B cell (primary cell): ENCODE measurements around the gene MRPS2. TPM values are rescaled to one million over a fixed set of nuclear protein-coding genes. Genes with fewer than 3 reads are reported as not detected.
"Not testable (repeated sequence)": the region's sequence is repeated elsewhere in the genome, so short reads cannot be mapped to it uniquely, and the experiment has no call there.

Source experiments
- ATAC-seq: fragments of 200-7000 bp; cut with Tn5 transposase; one replicate; pipeline ENCODE4 v1.10.0; 2021; ENCODE audit warnings: low read depth, mild to moderate bottlenecking, moderate number of reproducible peaks, moderate library complexity
- CTCF ChIA-PET: fragments of 350-600 bp; sonication (Branson Sonifier 250); formaldehyde crosslinking; loops from one replicate; lab custom pipeline; 2021; ENCODE audit warnings: antibody characterized with exemption, inconsistent platforms; lab: Charles Lee
- POLR2A ChIA-PET: fragments of 350-600 bp; sonication (Branson Sonifier 250); formaldehyde crosslinking; loops from one replicate; lab custom pipeline; 2021; ENCODE audit warnings: antibody characterized with exemption; lab: Charles Lee
- DNase-seq: peaks from one replicate; pipeline ENCODE4 v3.0.0; 2013
- H2AFZ ChIP-seq: 2 replicates; pipeline ENCODE4 v1.6.1; 2012; ENCODE audit warnings: mild to moderate bottlenecking, low read depth, low read length; ENCODE audit not compliant: insufficient read depth, poor library complexity, severe bottlenecking
- H3K27ac ChIP-seq, 2 donors: 1 replicate in 1 of 2; 2 replicates in 1 of 2; pipeline ENCODE4 v1.5.1; 2012 to 2013; ENCODE audit warnings: low read length in 2 of 2, mild to moderate bottlenecking in 2 of 2, moderate library complexity in 1 of 2
- H3K27me3 ChIP-seq, 4 experiments: fragments of 200-600 bp in 1 of 4; sonication (generic) in 1 of 4; replicated peaks in 1 of 4; 1 replicate in 2 of 4; 2 replicates in 2 of 4; pipeline versions ENCODE4 v1.6.1 to v1.7.0; 2013 to 2016; ENCODE audit warnings: low read length in 3 of 4, mild to moderate bottlenecking in 2 of 4, mixed read lengths in 1 of 4, moderate library complexity in 1 of 4; ENCODE audit not compliant: insufficient read depth in 4 of 4, control insufficient read depth in 3 of 4; ENCODE audit errors: control extremely low read depth in 1 of 4
- H3K36me3 ChIP-seq, 2 experiments: replicated peaks in 1 of 2; 1 replicate in 1 of 2; 2 replicates in 1 of 2; pipeline versions ENCODE4 v1.6.1 to v1.7.1; 2013; ENCODE audit warnings: low read length in 1 of 2; ENCODE audit not compliant: insufficient read depth in 2 of 2, control insufficient read depth in 1 of 2; ENCODE audit errors: control extremely low read depth in 1 of 2, extremely low read depth in 1 of 2
- H3K4me1 ChIP-seq, 2 donors: fragments of 200-600 bp in 1 of 2; sonication (generic) in 1 of 2; 1 replicate in 1 of 2; 2 replicates in 1 of 2; pipeline versions ENCODE4 v1.5.1 to v1.6.1; 2013 to 2017; ENCODE audit warnings: low read length in 2 of 2; ENCODE audit not compliant: control insufficient read depth in 2 of 2, insufficient read depth in 2 of 2
- H3K4me2 ChIP-seq: replicated peaks from 2 replicates; pipeline ENCODE3; 2012; ENCODE audit warnings: mild to moderate bottlenecking, low read depth, low read length; ENCODE audit not compliant: poor library complexity, severe bottlenecking
- H3K4me3 ChIP-seq, 5 experiments: fragments of 200-600 bp in 1 of 5; sonication (generic) in 1 of 5; 1 replicate in 3 of 5; 2 replicates in 2 of 5; pipeline versions ENCODE4 v1.5.1 to v1.7.0; 2011 to 2016; ENCODE audit warnings: low read length in 4 of 5, mild to moderate bottlenecking in 4 of 5, low read depth in 2 of 5, control low read depth in 1 of 5, moderate library complexity in 1 of 5; ENCODE audit not compliant: insufficient read depth in 1 of 5; ENCODE audit errors: control extremely low read depth in 1 of 5, extremely low read depth in 1 of 5
- H3K79me2 ChIP-seq: fragments of 200-600 bp; sonication (generic); one replicate; pipeline ENCODE4 v1.6.0; 2016; ENCODE audit warnings: low read length; ENCODE audit not compliant: control insufficient read depth, insufficient read depth
- H3K9ac ChIP-seq: fragments of 200-600 bp; sonication (generic); 2 replicates; pipeline ENCODE4 v1.6.1; 2017; ENCODE audit warnings: mild to moderate bottlenecking, low read length, moderate library complexity
- H3K9me3 ChIP-seq, 3 donors: one replicate each; pipeline versions ENCODE4 v1.6.1 to v1.7.1; 2013; ENCODE audit warnings: low read length in 2 of 3; ENCODE audit not compliant: control insufficient read depth in 2 of 3, insufficient read depth in 1 of 3; ENCODE audit errors: control extremely low read depth in 1 of 3
- H4K20me1 ChIP-seq: 2 replicates; pipeline ENCODE4 v1.6.0; 2012; ENCODE audit warnings: mild to moderate bottlenecking, low read length; ENCODE audit not compliant: insufficient read depth, control insufficient read depth, poor library complexity, severe bottlenecking
- H3K27ac Mint-ChIP-seq: one replicate; pipeline ENCODE4 v1.8.0; 2021; ENCODE audit warnings: mixed read lengths
- H3K27me3 Mint-ChIP-seq: one replicate; pipeline ENCODE4 v1.8.0; 2021; ENCODE audit warnings: mixed read lengths
- H3K4me1 Mint-ChIP-seq: one replicate; pipeline ENCODE4 v1.8.0; 2021; ENCODE audit warnings: mixed read lengths
- H3K4me3 Mint-ChIP-seq: one replicate; pipeline ENCODE4 v1.8.0; 2021; ENCODE audit warnings: mixed read lengths
- H3K9me3 Mint-ChIP-seq: one replicate; pipeline ENCODE4 v1.8.0; 2022; ENCODE audit warnings: mixed read lengths; ENCODE audit not compliant: insufficient read depth
- EZH2 ChIP-seq: IDR thresholded peaks from 2 replicates; pipeline ENCODE4 v1.6.1; 2012; ENCODE audit warnings: borderline replicate concordance, low read depth, mild to moderate bottlenecking, moderate library complexity, low read length; ENCODE audit not compliant: insufficient read depth, poor library complexity, severe bottlenecking
- WGBS: methylation state at CpG from one replicate; pipeline ENCODE4 v1.1.5; 2013; ENCODE audit warnings: missing lambda C conversion rate; ENCODE audit not compliant: insufficient coverage; 5-methylcytosine and 5-hydroxymethylcytosine counted together
- intact Hi-C: fragments of 100-400 bp; cut with micrococcal nuclease; formaldehyde crosslinking; loops from one replicate; pipeline ENCODE4 v1.10.0; 2022
- polyA plus RNA-seq: library from polyadenylated mRNA; depleted of rRNA; stranded (reverse); fragments of >200 nt; gene quantifications from 2 replicates; pipeline ENCODE4 v1.2.3, GENCODE V29; 2012
- total RNA-seq, 2 donors: library from RNA; stranded (reverse); fragments of 120-200 nt in 1 of 2; gene quantifications; 1 replicate in 1 of 2; 2 replicates in 1 of 2; pipeline versions ENCODE4 v1.2.3 to v1.2.4, GENCODE V29; 2013 to 2022
- TF ChIP-seq, protein P1 (sequence below): fragments of 200-600 bp; IDR thresholded peaks from one replicate; pipeline ENCODE4 v1.8.0; 2022; ENCODE audit warnings: antibody characterized with exemption, mild to moderate bottlenecking

Gene MRPS2
- total and polyA plus RNA-seq, 2 donors (not counting 1 experiment from before 2014, with no cell fraction given): 26.7 to 55.1 TPM

DNA sequence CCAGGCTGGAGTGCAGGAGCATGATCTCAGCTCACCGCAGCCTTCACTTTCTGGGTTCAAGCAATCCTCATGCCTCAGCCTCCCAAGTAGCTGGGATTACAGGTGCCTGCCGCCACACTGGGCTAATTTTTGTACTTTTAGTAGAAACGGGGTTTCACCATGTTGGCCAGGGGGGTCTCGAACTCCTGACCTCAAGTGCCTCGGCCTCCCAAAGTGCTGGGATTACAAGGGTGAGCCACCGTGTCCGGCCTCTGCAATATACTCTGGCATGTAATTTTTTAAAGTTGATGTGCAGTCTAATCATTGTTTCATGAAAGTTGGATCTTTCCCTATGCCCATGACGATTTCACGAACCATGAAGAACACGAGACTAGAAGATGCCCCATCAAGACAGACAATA is 49.5 kb upstream of the MRPS2 start:
- ATAC-seq: no peak
- Histone ChIP-seq H3K4me2 (no peak overlapping the region), H3K27me3 (no peaks in the 10 kb centered on the region), H4K20me1 (no peaks in the 10 kb centered on the region), H3K9me3 (peaks cover 0 to 3% (median 2%) of the 10 kb centered on the region in 3 donors), H3K4me1 (no peaks in the 10 kb centered on the region), H2AFZ (no peak overlapping the region), H3K79me2 (no peaks in the 10 kb centered on the region), H3K27ac (no peak overlapping the region), H3K4me3 (no peak overlapping the region), H3K9ac (no peak overlapping the region), H3K36me3 (no peaks in the 10 kb centered on the region)
- POLR2A ChIA-PET: no interaction called here
- intact Hi-C loops: no loop called here
- Mint-ChIP-seq H3K27ac (no peak overlapping the region), H3K4me1 (no peaks in the 10 kb centered on the region), H3K9me3 (no peaks in the 10 kb centered on the region), H3K4me3 (no peak overlapping the region), H3K27me3 (peaks cover 10% of the 10 kb centered on the region)
- DNase-seq: no peak
- 88% methylated on average over 7 of the region's 10 CpGs for WGBS
- TF ChIP-seq, protein P1, sequence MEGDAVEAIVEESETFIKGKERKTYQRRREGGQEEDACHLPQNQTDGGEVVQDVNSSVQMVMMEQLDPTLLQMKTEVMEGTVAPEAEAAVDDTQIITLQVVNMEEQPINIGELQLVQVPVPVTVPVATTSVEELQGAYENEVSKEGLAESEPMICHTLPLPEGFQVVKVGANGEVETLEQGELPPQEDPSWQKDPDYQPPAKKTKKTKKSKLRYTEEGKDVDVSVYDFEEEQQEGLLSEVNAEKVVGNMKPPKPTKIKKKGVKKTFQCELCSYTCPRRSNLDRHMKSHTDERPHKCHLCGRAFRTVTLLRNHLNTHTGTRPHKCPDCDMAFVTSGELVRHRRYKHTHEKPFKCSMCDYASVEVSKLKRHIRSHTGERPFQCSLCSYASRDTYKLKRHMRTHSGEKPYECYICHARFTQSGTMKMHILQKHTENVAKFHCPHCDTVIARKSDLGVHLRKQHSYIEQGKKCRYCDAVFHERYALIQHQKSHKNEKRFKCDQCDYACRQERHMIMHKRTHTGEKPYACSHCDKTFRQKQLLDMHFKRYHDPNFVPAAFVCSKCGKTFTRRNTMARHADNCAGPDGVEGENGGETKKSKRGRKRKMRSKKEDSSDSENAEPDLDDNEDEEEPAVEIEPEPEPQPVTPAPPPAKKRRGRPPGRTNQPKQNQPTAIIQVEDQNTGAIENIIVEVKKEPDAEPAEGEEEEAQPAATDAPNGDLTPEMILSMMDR: no peak
- no peak for TF ChIP-seq EZH2
- CTCF ChIA-PET: no interaction called here

DNA sequence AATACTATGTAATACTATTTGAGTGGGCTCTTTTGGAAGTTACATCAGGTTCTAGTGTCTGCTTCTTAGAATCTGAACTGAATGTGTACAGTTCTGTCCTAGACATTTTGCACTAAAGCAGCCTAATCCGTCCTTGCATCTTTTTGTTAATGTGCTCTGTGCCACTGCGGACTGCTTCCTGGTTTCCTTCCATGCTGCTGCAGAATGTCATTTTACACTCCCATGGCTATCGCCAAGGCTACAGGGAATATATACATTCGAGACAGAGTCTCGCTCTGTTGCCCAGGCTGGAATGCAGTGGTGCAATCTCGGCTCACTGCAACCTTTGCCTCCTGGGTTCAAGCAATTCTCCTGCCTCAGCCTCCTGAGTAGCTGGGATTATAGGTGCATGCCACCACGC is 48.6 kb upstream of the MRPS2 start:
- intact Hi-C loops, H3K27ac Mint-ChIP-seq, H3K4me3 ChIP-seq, H4K20me1 ChIP-seq, H3K4me1 Mint-ChIP-seq, ATAC-seq, H3K4me3 Mint-ChIP-seq, H3K27me3 ChIP-seq, POLR2A ChIA-PET, H3K4me2 ChIP-seq, CTCF ChIA-PET, H3K9ac ChIP-seq, H3K79me2 ChIP-seq, H3K4me1 ChIP-seq, H3K9me3 Mint-ChIP-seq, DNase-seq, H3K9me3 ChIP-seq, H3K27ac ChIP-seq, H3K36me3 ChIP-seq, H2AFZ ChIP-seq: not testable (repeated sequence)
- 91% methylated on average over 6 of the region's 7 CpGs for WGBS
- peaks cover 10% of the 10 kb centered on the region for H3K27me3 Mint-ChIP-seq
